GM23248 (cell line): Measurements from ENCODE around the gene CCDC78.

Source experiments
- EZH2 ChIP-seq: fragments of 200-600 bp; sonication (generic); IDR thresholded peaks from 2 replicates; pipeline ENCODE4 v1.6.1; 2018; ENCODE audit warnings: antibody characterized with exemption, mild to moderate bottlenecking; ENCODE audit not compliant: insufficient read depth, poor library complexity, severe bottlenecking
- EZH2phosphoT487 ChIP-seq: fragments of 200-600 bp; sonication (generic); IDR thresholded peaks from 2 replicates; pipeline ENCODE4 v1.6.1; 2018; ENCODE audit warnings: antibody characterized with exemption, moderate library complexity, mild to moderate bottlenecking, low read depth; ENCODE audit not compliant: insufficient read depth

GRCh38 chr16:761625-762513, 35.6 kb upstream of the CCDC78 start:
- TF ChIP-seq EZH2 (no peak), EZH2phosphoT487 (no peak)
